Liver (tissue), 9 donors: ENCODE results near the gene ZDHHC18. TPM values are rescaled to one million over a fixed set of nuclear protein-coding genes. Genes with fewer than 3 reads are reported as not detected.

ENCODE experiments used
- DNase-seq: peaks from one replicate; pipeline ENCODE4 v3.0.0-alpha.2; 2017; ENCODE audit warnings: low spot score
- H3K27ac ChIP-seq, 2 donors: one replicate each; pipeline ENCODE4 v1.7.0; 2013; ENCODE audit warnings: inconsistent platforms in 2 of 2, low read length in 2 of 2, control low read depth in 1 of 2, low read depth in 1 of 2, mild to moderate bottlenecking in 1 of 2
- H3K27me3 ChIP-seq, 4 donors: one replicate each; pipeline versions ENCODE4 v1.6.1 to v1.7.0; 2013; ENCODE audit warnings: low read length in 3 of 4, inconsistent platforms in 1 of 4, mild to moderate bottlenecking in 1 of 4, moderate library complexity in 1 of 4; ENCODE audit not compliant: control insufficient read depth in 4 of 4, insufficient read depth in 4 of 4
- H3K36me3 ChIP-seq, 4 donors: one replicate each; pipeline versions ENCODE4 v1.6.1 to v1.7.0; 2013; ENCODE audit warnings: low read length in 3 of 4, mild to moderate bottlenecking in 3 of 4, low read depth in 1 of 4, moderate library complexity in 1 of 4; ENCODE audit not compliant: control insufficient read depth in 4 of 4, insufficient read depth in 3 of 4
- H3K4me1 ChIP-seq, 4 donors: one replicate each; pipeline versions ENCODE4 v1.6.1 to v1.7.0; 2013; ENCODE audit warnings: low read length in 3 of 4, mild to moderate bottlenecking in 3 of 4, moderate library complexity in 1 of 4; ENCODE audit not compliant: control insufficient read depth in 4 of 4, insufficient read depth in 4 of 4
- H3K4me3 ChIP-seq, 3 donors: one replicate each; pipeline versions ENCODE4 v1.6.1 to v1.7.0; 2013; ENCODE audit warnings: low read length in 3 of 3, control low read depth in 1 of 3, low read depth in 1 of 3, mild to moderate bottlenecking in 1 of 3
- H3K9ac ChIP-seq, 2 donors: one replicate each; pipeline ENCODE4 v1.7.0; 2013; ENCODE audit warnings: low read length in 2 of 2, mild to moderate bottlenecking in 2 of 2, moderate library complexity in 2 of 2, control low read depth in 1 of 2, low read depth in 1 of 2
- H3K9me3 ChIP-seq, 4 donors: one replicate each; pipeline versions ENCODE4 v1.6.1 to v1.7.0; 2013; ENCODE audit warnings: low read length in 3 of 4; ENCODE audit not compliant: control insufficient read depth in 4 of 4
- ATF3 ChIP-seq: IDR thresholded peaks from 2 replicates; pipeline ENCODE4 v1.6.1; 2016; ENCODE audit warnings: antibody characterized with exemption
- CTCF ChIP-seq: fragments of 150-350 bp; IDR thresholded peaks from 2 replicates; pipeline ENCODE4 v1.5.1; 2017; ENCODE audit warnings: improper control_type of control experiment, low read depth, low read length; ENCODE audit not compliant: missing input control
- EGR1 ChIP-seq, 2 donors: IDR thresholded peaks; 2 replicates each; pipeline ENCODE4 v1.6.1; 2016 to 2018; ENCODE audit warnings: antibody characterized with exemption in 2 of 2, low read depth in 2 of 2
- FOXA1 ChIP-seq: IDR thresholded peaks from 2 replicates; pipeline ENCODE4 v1.6.1; 2016; ENCODE audit warnings: antibody characterized with exemption
- FOXA2 ChIP-seq: IDR thresholded peaks from 2 replicates; pipeline ENCODE4 v1.6.1; 2016; ENCODE audit warnings: antibody characterized with exemption
- GABPA ChIP-seq, 2 donors: IDR thresholded peaks in 1 of 2; conservative IDR thresholded peaks in 1 of 2; 2 replicates each; pipeline ENCODE4 v1.6.1; 2016; ENCODE audit warnings: antibody characterized with exemption in 2 of 2, mild to moderate bottlenecking in 1 of 2, moderate library complexity in 1 of 2
- HNF4A ChIP-seq, 2 donors: conservative IDR thresholded peaks; 2 replicates each; pipeline ENCODE4 v1.6.1; 2016; ENCODE audit warnings: antibody characterized with exemption in 2 of 2, mild to moderate bottlenecking in 2 of 2
- HNF4G ChIP-seq: IDR thresholded peaks from 2 replicates; pipeline ENCODE4 v1.6.1; 2016; ENCODE audit warnings: antibody characterized with exemption
- JUND ChIP-seq, 2 donors: IDR thresholded peaks; 2 replicates each; pipeline ENCODE4 v1.6.1; 2016; ENCODE audit warnings: antibody characterized with exemption in 2 of 2
- MAX ChIP-seq: IDR thresholded peaks from 2 replicates; pipeline ENCODE4 v1.6.1; 2016; ENCODE audit warnings: antibody characterized with exemption
- NR2F2 ChIP-seq: IDR thresholded peaks from 2 replicates; pipeline ENCODE4 v1.6.1; 2016; ENCODE audit warnings: antibody characterized with exemption
- RAD21 ChIP-seq, 2 donors: IDR thresholded peaks; 2 replicates each; pipeline ENCODE4 v1.6.1; 2016; ENCODE audit warnings: antibody characterized with exemption in 2 of 2, mild to moderate bottlenecking in 2 of 2
- REST ChIP-seq: IDR thresholded peaks from 2 replicates; pipeline ENCODE4 v1.6.1; 2016; ENCODE audit warnings: antibody characterized with exemption, mild to moderate bottlenecking
- RXRA ChIP-seq, 2 donors: IDR thresholded peaks; 2 replicates each; pipeline ENCODE4 v1.6.1; 2017 to 2018; ENCODE audit warnings: antibody characterized with exemption in 2 of 2, mild to moderate bottlenecking in 1 of 2
- SP1 ChIP-seq: IDR thresholded peaks from 2 replicates; pipeline ENCODE4 v1.6.1; 2018; ENCODE audit warnings: antibody characterized with exemption, mild to moderate bottlenecking
- TAF1 ChIP-seq: conservative IDR thresholded peaks from 2 replicates; pipeline ENCODE4 v1.6.1; 2016; ENCODE audit warnings: antibody characterized with exemption, mild to moderate bottlenecking
- YY1 ChIP-seq: IDR thresholded peaks from 2 replicates; pipeline ENCODE4 v1.6.1; 2016; ENCODE audit warnings: antibody characterized with exemption, mild to moderate bottlenecking
- ZBTB33 ChIP-seq: IDR thresholded peaks from 2 replicates; pipeline ENCODE4 v1.6.1; 2016; ENCODE audit warnings: antibody characterized with exemption
- WGBS: extraction: QIAGEN DNeasy Blood & Tissue Kit; methylation state at CpG from one replicate; pipeline ENCODE4 v1.1.7; 2013; 5-methylcytosine and 5-hydroxymethylcytosine counted together
- polyA plus RNA-seq, 2 donors: library from polyadenylated mRNA; stranded (reverse) in 1 of 2; unstranded in 1 of 2; fragments of 200-250 nt in 1 of 2; fragments of >200 nt in 1 of 2; fragmentation: Nextera tagmentation in 1 of 2; extraction: Ambion mirVana in 1 of 2; gene quantifications; one replicate each; pipeline versions ENCODE4 v1.2.1 to v1.2.3, GENCODE V29; 2013 to 2015
- total RNA-seq, 2 donors: library from RNA; depleted of rRNA; stranded (reverse); fragments of >200 nt; gene quantifications; one replicate each; pipeline ENCODE4 v1.2.3, GENCODE V29; 2014
- donor health status: healthy.
- donor health status: healthy.
- donor health status: healthy.
- donor health status: healthy.
- donor health status: healthy.

The ZDHHC18 gene
- total and polyA plus RNA-seq, 4 donors = 2.6 to 9.2 (median 7.9) TPM

GRCh38 chr1:26792924-26793323 is 33.6 kb upstream of the ZDHHC18 start:
- peaks cover 0 to 9% (median 6%) of the 10 kb centered on the region in 4 donors for H3K36me3 ChIP-seq
- no peak overlapping the region for H3K9ac ChIP-seq
- DNase-seq = no peak
- H3K27me3 ChIP-seq = no peaks in the 10 kb centered on the region
- TF ChIP-seq FOXA2 = no peak
- TF ChIP-seq EGR1 (IDR thresholded peaks at IDR 0.05; ENCODE audit: low read depth in 2 of 2) = no peak
- TF ChIP-seq RXRA (IDR thresholded peaks at IDR 0.05) = no peak
- no peak for TF ChIP-seq SP1
- no peak for TF ChIP-seq HNF4A (conservative IDR thresholded peaks at IDR 0.05)
- no peak for TF ChIP-seq RAD21 (IDR thresholded peaks at IDR 0.05)
- no peak for TF ChIP-seq MAX
- no peak for TF ChIP-seq TAF1
- TF ChIP-seq YY1 = no peak
- no peak for TF ChIP-seq GABPA (IDR thresholded peaks at IDR 0.05 in 1 of 2, conservative IDR thresholded peaks at IDR 0.05 in 1 of 2)
- 93% methylated on average over 2 of the region's 2 CpGs for WGBS
- peaks cover 9 to 68% (median 35%) of the 10 kb centered on the region in 4 donors for H3K4me1 ChIP-seq
- H3K4me3 ChIP-seq = no peak overlapping the region
- no peaks in the 10 kb centered on the region for H3K9me3 ChIP-seq
- H3K27ac ChIP-seq = peak overlapping the region in 1 of 2 donors; percentile 13

- Histone ChIP-seq H3K27ac (peak overlapping the region; percentile 6 to 34), H3K9ac (no peak overlapping the region), H3K4me1 (peaks cover 14 to 65% (median 41%) of the 10 kb centered on the region in 4 donors), H3K27me3 (no peaks in the 10 kb centered on the region), H3K9me3 (no peaks in the 10 kb centered on the region), H3K36me3 (peaks cover 0 to 9% (median 6%) of the 10 kb centered on the region in 4 donors), H3K4me3 (no peak overlapping the region)
- TF ChIP-seq JUND (IDR thresholded peaks at IDR 0.05) (peak in 1 of 2 donors; percentile 43), ZBTB33 (no peak), TAF1 (no peak), CTCF (no peak), YY1 (peak; percentile 31), NR2F2 (no peak), MAX (no peak), FOXA1 (no peak), ATF3 (no peak), SP1 (peak; percentile 36), REST (no peak), HNF4G (peak; percentile 47), GABPA (IDR thresholded peaks at IDR 0.05 in 1 of 2, conservative IDR thresholded peaks at IDR 0.05 in 1 of 2) (no peak), RAD21 (IDR thresholded peaks at IDR 0.05) (peak in 1 of 2 donors; percentile 34), RXRA (IDR thresholded peaks at IDR 0.05) (peak; percentile 41 to 71), EGR1 (IDR thresholded peaks at IDR 0.05; ENCODE audit: low read depth in 2 of 2) (no peak), FOXA2 (no peak), HNF4A (conservative IDR thresholded peaks at IDR 0.05) (peak; percentile 85 to 88)
- WGBS = 31% methylated on average over 5 of the region's 5 CpGs
- no peak for DNase-seq
These were observed 32.1 kb upstream of the ZDHHC18 start for GRCh38 chr1:26794391-26794790.
